Right renal cortex interstitium (tissue), 3 donors: Measurements from ENCODE around the gene CALD1. TPM values are rescaled to one million over a fixed set of nuclear protein-coding genes. Genes with fewer than 3 reads are reported as not detected.

Experiments
- DNase-seq, 3 donors: peaks; one replicate each; pipeline ENCODE4 v3.0.0-alpha.2; 2013; ENCODE audit warnings: low read depth in 3 of 3, low spot score in 2 of 3
- polyA plus RNA-seq, 3 donors: library from polyadenylated mRNA; unstranded; fragments of 120-200 nt; gene quantifications; one replicate each; pipeline ENCODE4 v1.2.1, GENCODE V29; 2013; ENCODE audit not compliant: insufficient read length in 3 of 3

CALD1 gene
- polyA plus RNA-seq, 3 donors: 244 to 292 (median 257) TPM

- DNase-seq: no peak
Observed at GRCh38 chr7:134916171-134916883, 136.9 kb downstream of the CALD1 start.

- DNase-seq: no peak
Observed at GRCh38 chr7:134919240-134919641, 139.8 kb downstream of the CALD1 start.

GRCh38 chr7:134920026-134920753 lies 140.8 kb downstream of the CALD1 start:
- DNase-seq: no peak

GRCh38 chr7:134922720-134923704 lies 143.6 kb downstream of the CALD1 start:
- no peak for DNase-seq

- no peak for DNase-seq
Observed at GRCh38 chr7:134925766-134926165, 146.3 kb downstream of the CALD1 start.

- DNase-seq: no peak
Observed at GRCh38 chr7:134926396-134926795, 147.0 kb downstream of the CALD1 start.

GRCh38 chr7:134927076-134927475 lies 147.6 kb downstream of the CALD1 start:
- no peak for DNase-seq

- no peak for DNase-seq
Observed at GRCh38 chr7:134927723-134928122, 148.3 kb downstream of the CALD1 start.

- no peak for DNase-seq
Observed at GRCh38 chr7:134928554-134928953, 149.1 kb downstream of the CALD1 start.

- no peak for DNase-seq
Observed at GRCh38 chr7:134931487-134931886, 152.1 kb downstream of the CALD1 start.

- no peak for DNase-seq
Observed at GRCh38 chr7:134932707-134933370, 153.4 kb downstream of the CALD1 start.

- DNase-seq: no peak
Observed at GRCh38 chr7:134933460-134934068, 154.1 kb downstream of the CALD1 start.

- no peak for DNase-seq
Observed at GRCh38 chr7:134935701-134936100, 156.3 kb downstream of the CALD1 start.

- no peak for DNase-seq
Observed at GRCh38 chr7:134936893-134937510, 157.6 kb downstream of the CALD1 start.

- DNase-seq: no peak
Observed at GRCh38 chr7:134938141-134938540, 158.7 kb downstream of the CALD1 start.

GRCh38 chr7:134939136-134939535 lies 159.7 kb downstream of the CALD1 start:
- DNase-seq: no peak

- DNase-seq: no peak
Observed at GRCh38 chr7:134940729-134941128, 161.3 kb downstream of the CALD1 start.

GRCh38 chr7:134941185-134941900 lies 161.9 kb downstream of the CALD1 start:
- no peak for DNase-seq

- no peak for DNase-seq
Observed at GRCh38 chr7:134941952-134942351, 162.5 kb downstream of the CALD1 start.
